DMS 273 (cell line): Measurements from ENCODE around the gene PRICKLE4.

ENCODE experiments used
- DNase-seq: peaks from one replicate; lab custom pipeline; 2025; ENCODE audit not compliant: unreplicated experiment; lab: John Stamatoyannopoulos, UW

The PRICKLE4 gene

DNA sequence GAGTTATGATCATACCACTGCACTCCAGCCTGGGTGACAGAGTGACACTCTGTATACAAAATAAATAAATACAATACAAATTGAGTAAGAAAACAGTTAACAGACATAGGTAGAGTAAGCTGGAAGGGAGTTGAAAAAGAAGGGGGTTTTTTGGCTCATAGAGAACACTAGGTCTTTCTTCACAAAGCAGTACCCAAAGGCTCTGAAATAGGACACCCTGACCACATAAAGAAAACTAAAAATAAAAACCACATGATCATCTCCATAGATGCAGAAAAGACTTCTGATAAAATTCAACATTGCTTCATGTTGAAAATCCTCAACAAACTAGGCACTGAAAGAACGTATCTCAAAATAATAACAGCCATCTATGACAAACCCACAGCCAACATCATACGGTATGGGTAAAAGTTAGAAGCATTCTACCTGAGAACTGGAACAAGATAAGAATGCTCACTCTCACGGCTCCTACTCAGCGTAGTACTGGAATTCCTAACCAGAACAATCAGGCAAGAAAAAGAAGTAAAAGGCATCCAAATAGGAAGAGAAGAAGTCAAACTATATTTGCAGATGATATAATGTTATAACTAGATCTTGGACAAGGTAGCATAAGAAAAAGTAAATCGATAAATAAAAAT lies 55.6 kb downstream of the PRICKLE4 start:
- no peak for DNase-seq

DNA sequence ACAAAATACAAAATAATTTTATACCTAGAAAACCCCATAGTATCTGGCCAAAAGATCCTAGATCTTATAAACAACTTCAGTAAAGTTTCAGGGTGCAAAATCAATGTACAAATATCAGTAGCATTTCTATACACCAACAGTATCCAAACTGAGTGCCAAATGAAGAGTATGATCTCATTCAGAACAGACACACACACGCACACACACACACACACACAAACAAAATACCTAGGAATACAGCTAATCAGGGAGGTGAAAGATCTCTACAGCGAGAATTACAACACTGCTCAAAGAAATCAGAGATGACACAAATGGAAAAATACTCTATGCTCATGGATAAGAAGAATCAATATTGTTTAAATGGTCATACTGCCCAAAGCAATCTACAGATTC lies 56.1 kb downstream of the PRICKLE4 start:
- DNase-seq = no peak
